HepG2 (cell line): ENCODE measurements around the gene NPB. TPM values are rescaled to one million over a fixed set of nuclear protein-coding genes. Genes with fewer than 3 reads are reported as not detected.

Experiments
- AKAP8 ChIP-seq: sonication (generic); formaldehyde crosslinking; IDR thresholded peaks from 2 replicates; pipeline ENCODE4 v1.5.1; 2020; ENCODE audit warnings: mild to moderate bottlenecking, missing genetic modification reagents
- E2F2 ChIP-seq: sonication (generic); formaldehyde crosslinking; IDR thresholded peaks from 2 replicates; pipeline ENCODE4 v1.4.0; 2020; ENCODE audit warnings: missing genetic modification reagents, borderline replicate concordance
- FOXJ3 ChIP-seq: sonication (generic); formaldehyde crosslinking; IDR thresholded peaks from 2 replicates; pipeline ENCODE4 v1.4.0; 2020; ENCODE audit warnings: missing genetic modification reagents, mild to moderate bottlenecking, borderline replicate concordance
- HDAC2 ChIP-seq: sonication (generic); formaldehyde crosslinking; IDR thresholded peaks from 2 replicates; pipeline ENCODE4 v1.4.0; 2020; ENCODE audit warnings: missing genetic modification reagents
- HNRNPK ChIP-seq: fragments of 200-400 bp; formaldehyde crosslinking; IDR thresholded peaks from 2 replicates; pipeline ENCODE4 v1.6.1; 2018; ENCODE audit warnings: low read length, low read depth, moderate library complexity, mild to moderate bottlenecking; ENCODE audit not compliant: poor library complexity, severe bottlenecking
- HOXA3 ChIP-seq: sonication (generic); formaldehyde crosslinking; IDR thresholded peaks from 2 replicates; pipeline ENCODE4 v1.5.0; 2020; ENCODE audit warnings: missing genetic modification reagents
- MZF1 ChIP-seq: sonication (generic); formaldehyde crosslinking; IDR thresholded peaks from 2 replicates; pipeline ENCODE4 v1.8.1; 2023; ENCODE audit warnings: mild to moderate bottlenecking, missing genetic modification reagents, borderline replicate concordance
- NFYB ChIP-seq: sonication (generic); formaldehyde crosslinking; IDR thresholded peaks from 2 replicates; pipeline ENCODE4 v1.4.0; 2020; ENCODE audit warnings: missing genetic modification reagents
- REPIN1 ChIP-seq: sonication (generic); formaldehyde crosslinking; IDR thresholded peaks from 2 replicates; pipeline ENCODE4 v1.8.0; 2022; ENCODE audit warnings: missing genetic modification reagents, low read depth, mild to moderate bottlenecking, borderline replicate concordance
- SCMH1 ChIP-seq: sonication (generic); formaldehyde crosslinking; IDR thresholded peaks from 2 replicates; pipeline ENCODE4 v1.9.0; 2021; ENCODE audit warnings: missing genetic modification reagents, mild to moderate bottlenecking, borderline replicate concordance
- STAT5B ChIP-seq: sonication (generic); formaldehyde crosslinking; IDR thresholded peaks from 2 replicates; pipeline ENCODE4 v1.4.0; 2020; ENCODE audit warnings: missing genetic modification reagents
- SYNCRIP ChIP-seq: fragments of 200-400 bp; formaldehyde crosslinking; IDR thresholded peaks from 2 replicates; pipeline ENCODE4 v1.6.1; 2018; ENCODE audit warnings: mild to moderate bottlenecking, low read depth, low read length; ENCODE audit not compliant: insufficient read depth
- TAF15 ChIP-seq: fragments of 200-400 bp; formaldehyde crosslinking; IDR thresholded peaks from one replicate; pipeline ENCODE4 v1.6.1; 2018; ENCODE audit warnings: mild to moderate bottlenecking, low read depth, low read length; ENCODE audit not compliant: poor library complexity, severe bottlenecking
- TCF7L2 ChIP-seq: IDR thresholded peaks from 2 replicates; pipeline ENCODE4 v1.6.1; 2011; ENCODE audit warnings: mild to moderate bottlenecking, low read depth, low read length, moderate library complexity
- XRCC5 ChIP-seq: fragments of 200-400 bp; formaldehyde crosslinking; optimal IDR thresholded peaks from 2 replicates; pipeline ENCODE3; 2017; ENCODE audit warnings: mild to moderate bottlenecking, low read length
- ZNF292 ChIP-seq: sonication (generic); formaldehyde crosslinking; IDR thresholded peaks from 2 replicates; pipeline ENCODE4 v1.8.1; 2022; ENCODE audit warnings: mild to moderate bottlenecking, low read depth, missing genetic modification reagents, borderline replicate concordance
- ZNF350 ChIP-seq: sonication (generic); formaldehyde crosslinking; IDR thresholded peaks from 2 replicates; pipeline ENCODE4 v1.4.0; 2020; ENCODE audit warnings: mild to moderate bottlenecking, low read depth, missing genetic modification reagents, borderline replicate concordance
- ZNF513 ChIP-seq: sonication (generic); formaldehyde crosslinking; conservative IDR thresholded peaks from 2 replicates; pipeline ENCODE4 v1.5.0; 2020; ENCODE audit warnings: missing genetic modification reagents
- ZNF556 ChIP-seq: sonication (generic); formaldehyde crosslinking; IDR thresholded peaks from 2 replicates; pipeline ENCODE4 v1.4.0; 2020; ENCODE audit warnings: mild to moderate bottlenecking, missing genetic modification reagents, borderline replicate concordance
- ZNF776 ChIP-seq: sonication (generic); formaldehyde crosslinking; IDR thresholded peaks from 2 replicates; pipeline ENCODE4 v1.4.0; 2020; ENCODE audit warnings: mild to moderate bottlenecking, missing genetic modification reagents
- ZNF879 ChIP-seq: sonication (generic); formaldehyde crosslinking; IDR thresholded peaks from 2 replicates; pipeline ENCODE4 v1.8.1; 2023; ENCODE audit warnings: missing genetic modification reagents
- ZSCAN29 ChIP-seq: sonication (generic); formaldehyde crosslinking; conservative IDR thresholded peaks from 2 replicates; pipeline ENCODE4 v1.4.0; 2020; ENCODE audit warnings: mild to moderate bottlenecking, missing genetic modification reagents
- polyA plus RNA-seq, 8 experiments: library from polyadenylated mRNA; depleted of rRNA in 3 of 8; stranded (reverse) in 7 of 8; unstranded in 1 of 8; fragments of >200 nt; fragmentation: Illumina TruSeq in 4 of 8; extraction: Trizol in 4 of 8; gene quantifications; 2 replicates each; pipeline versions ENCODE4 v1.2.1 to v1.2.3, GENCODE V29; 2011 to 2016; ENCODE audit warnings: low read depth in 4 of 8, missing spikeins in 1 of 8, mixed read lengths in 1 of 8; ENCODE audit not compliant: insufficient read depth in 1 of 8
- total RNA-seq, 5 experiments: library from RNA; depleted of rRNA; stranded (reverse); fragments of >200 nt; fragmentation: Illumina TruSeq; extraction: Trizol; gene quantifications; 2 replicates each; pipeline ENCODE4 v1.2.3, GENCODE V29; 2016; ENCODE audit warnings: low read depth in 1 of 5
- TF ChIP-seq, protein P1 (sequence below): sonication (generic); formaldehyde crosslinking; IDR thresholded peaks from 2 replicates; pipeline ENCODE4 v1.4.0; 2020; ENCODE audit warnings: missing genetic modification reagents
- TF ChIP-seq, protein P2 (sequence below): sonication (generic); formaldehyde crosslinking; IDR thresholded peaks from 2 replicates; pipeline ENCODE4 v1.4.0; 2020; ENCODE audit warnings: low read depth, mild to moderate bottlenecking, missing genetic modification reagents

Gene NPB
- total and polyA plus RNA-seq, 2 of the 13 experiments (the other 11 are each of a cell fraction or from before 2014, with no cell fraction given), result 0.11 to 0.93 TPM

GRCh38 chr17:81869221-81870130 lies 32.6 kb upstream of the NPB start (continued):
- TF ChIP-seq ZNF350 (CRISPR knock-in tag), result peak; percentile 71; the same call in 1 of the 2 replicates
- TF ChIP-seq E2F2 (CRISPR knock-in tag), result peak; percentile 85; the same call in 1 of the 2 replicates
- TF ChIP-seq FOXJ3, result peak; percentile 52; the same call in 1 of the 2 replicates
- no peak for TF ChIP-seq ZNF513 (CRISPR knock-in tag)
- no peak for TF ChIP-seq ZNF292 (CRISPR knock-in tag)
- no peak; the same call in 1 of the 2 replicates for TF ChIP-seq ZNF776 (CRISPR knock-in tag)
- TF ChIP-seq TCF7L2, result no peak
- TF ChIP-seq, protein P1, sequence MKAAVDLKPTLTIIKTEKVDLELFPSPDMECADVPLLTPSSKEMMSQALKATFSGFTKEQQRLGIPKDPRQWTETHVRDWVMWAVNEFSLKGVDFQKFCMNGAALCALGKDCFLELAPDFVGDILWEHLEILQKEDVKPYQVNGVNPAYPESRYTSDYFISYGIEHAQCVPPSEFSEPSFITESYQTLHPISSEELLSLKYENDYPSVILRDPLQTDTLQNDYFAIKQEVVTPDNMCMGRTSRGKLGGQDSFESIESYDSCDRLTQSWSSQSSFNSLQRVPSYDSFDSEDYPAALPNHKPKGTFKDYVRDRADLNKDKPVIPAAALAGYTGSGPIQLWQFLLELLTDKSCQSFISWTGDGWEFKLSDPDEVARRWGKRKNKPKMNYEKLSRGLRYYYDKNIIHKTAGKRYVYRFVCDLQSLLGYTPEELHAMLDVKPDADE (CRISPR knock-in tag), result no peak; the same call in 1 of the 2 replicates
- TF ChIP-seq, protein P2, sequence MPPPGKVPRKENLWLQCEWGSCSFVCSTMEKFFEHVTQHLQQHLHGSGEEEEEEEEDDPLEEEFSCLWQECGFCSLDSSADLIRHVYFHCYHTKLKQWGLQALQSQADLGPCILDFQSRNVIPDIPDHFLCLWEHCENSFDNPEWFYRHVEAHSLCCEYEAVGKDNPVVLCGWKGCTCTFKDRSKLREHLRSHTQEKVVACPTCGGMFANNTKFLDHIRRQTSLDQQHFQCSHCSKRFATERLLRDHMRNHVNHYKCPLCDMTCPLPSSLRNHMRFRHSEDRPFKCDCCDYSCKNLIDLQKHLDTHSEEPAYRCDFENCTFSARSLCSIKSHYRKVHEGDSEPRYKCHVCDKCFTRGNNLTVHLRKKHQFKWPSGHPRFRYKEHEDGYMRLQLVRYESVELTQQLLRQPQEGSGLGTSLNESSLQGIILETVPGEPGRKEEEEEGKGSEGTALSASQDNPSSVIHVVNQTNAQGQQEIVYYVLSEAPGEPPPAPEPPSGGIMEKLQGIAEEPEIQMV (CRISPR knock-in tag), result no peak
- no peak for TF ChIP-seq MZF1 (CRISPR knock-in tag)
- TF ChIP-seq HDAC2, result no peak; the same call in 1 of the 2 replicates
- no peak for TF ChIP-seq NFYB (CRISPR knock-in tag)
- TF ChIP-seq SCMH1 (CRISPR knock-in tag), result no peak
- TF ChIP-seq REPIN1, result peak; percentile 73
- TF ChIP-seq ZNF879 (CRISPR knock-in tag), result no peak
- TF ChIP-seq ZNF556, result no peak
- peak; percentile 55; the same call in 1 of the 2 replicates for TF ChIP-seq STAT5B
- TF ChIP-seq TAF15, result no peak
- peak; percentile 77 for TF ChIP-seq HOXA3
- TF ChIP-seq HNRNPK, result peak; percentile 81
- TF ChIP-seq SYNCRIP, result no peak
- TF ChIP-seq ZSCAN29 (CRISPR knock-in tag), result no peak
- peak; percentile 89 for TF ChIP-seq XRCC5
- peak; percentile 92 for TF ChIP-seq AKAP8 (CRISPR knock-in tag)
